Activated T-cell treated with anti-CD3 and anti-CD28 coated beads, Interleukin-2, amount 50 U/mL, for 72 hours (primary cell): Measurements from ENCODE around the gene NOS1AP. TPM values are rescaled to one million over a fixed set of nuclear protein-coding genes. Genes with fewer than 3 reads are reported as not detected.
"Not testable (repeated sequence)": the region's sequence is repeated elsewhere in the genome, so short reads cannot be mapped to it uniquely, and the experiment has no call there.

ENCODE experiments used
- ATAC-seq, 2 donors: fragments of 150-1000 bp; cut with Tn5 transposase; replicated peaks in 1 of 2; 2 replicates each; pipeline ENCODE4 v1.10.0; 2021; ENCODE audit warnings: moderate library complexity in 2 of 2, mild to moderate bottlenecking in 1 of 2
- DNase-seq, 2 donors: peaks; one replicate each; pipeline ENCODE4 v3.0.0; 2021 to 2022; ENCODE audit warnings: mixed read lengths in 1 of 2
- H3K27ac Mint-ChIP-seq: one replicate; pipeline ENCODE4 v1.8.0; 2022; ENCODE audit warnings: mild to moderate bottlenecking, moderate library complexity, mixed read lengths
- H3K27me3 Mint-ChIP-seq: one replicate; pipeline ENCODE4 v1.8.0; 2022; ENCODE audit warnings: low read depth, mixed read lengths
- H3K36me3 Mint-ChIP-seq, 2 donors: one replicate each; pipeline ENCODE4 v1.8.0; 2022; ENCODE audit warnings: mixed read lengths in 2 of 2, mild to moderate bottlenecking in 1 of 2; ENCODE audit not compliant: insufficient read depth in 2 of 2
- H3K4me1 Mint-ChIP-seq: one replicate; pipeline ENCODE4 v1.8.0; 2022; ENCODE audit warnings: low read depth, mixed read lengths
- H3K4me3 Mint-ChIP-seq, 2 donors: one replicate each; pipeline ENCODE4 v1.8.0; 2022; ENCODE audit warnings: mild to moderate bottlenecking in 2 of 2, mixed read lengths in 2 of 2, moderate library complexity in 2 of 2
- H3K9me3 Mint-ChIP-seq, 2 donors: one replicate each; pipeline ENCODE4 v1.8.0; 2022; ENCODE audit warnings: mixed read lengths in 2 of 2
- total RNA-seq, 2 donors: library from RNA; stranded (reverse); gene quantifications; one replicate each; pipeline ENCODE4 v1.2.3, GENCODE V29; 2022

Gene NOS1AP
- total RNA-seq, 2 donors from 2014 or later, result 0.21 to 0.26 TPM

GRCh38 chr1:162036163-162036562 lies 33.3 kb upstream of the NOS1AP start:
- DNase-seq (no peak), ATAC-seq (no peak)
- H3K4me3 Mint-ChIP-seq, result no peak overlapping the region
- no peaks in the 10 kb centered on the region for H3K36me3 Mint-ChIP-seq
- H3K27ac Mint-ChIP-seq, result no peak overlapping the region
- H3K27me3 Mint-ChIP-seq, result peaks cover 22% of the 10 kb centered on the region
- H3K9me3 Mint-ChIP-seq, result no peaks in the 10 kb centered on the region
- peaks cover 16% of the 10 kb centered on the region for H3K4me1 Mint-ChIP-seq

GRCh38 chr1:162038624-162039023 lies 30.9 kb upstream of the NOS1AP start:
- DNase-seq (no peak), ATAC-seq (no peak)
- Mint-ChIP-seq H3K27me3 (peaks cover 19% of the 10 kb centered on the region), H3K4me1 (peaks cover 16% of the 10 kb centered on the region), H3K4me3 (no peak overlapping the region), H3K36me3 (no peaks in the 10 kb centered on the region), H3K27ac (peak overlapping the region; percentile 59), H3K9me3 (peaks cover 0 to 2% of the 10 kb centered on the region in 2 donors)

GRCh38 chr1:162040001-162040400 lies 29.5 kb upstream of the NOS1AP start:
- H3K36me3 Mint-ChIP-seq, result no peaks in the 10 kb centered on the region
- H3K27me3 Mint-ChIP-seq, result peaks cover 13% of the 10 kb centered on the region
- H3K4me1 Mint-ChIP-seq, result peaks cover 16% of the 10 kb centered on the region
- H3K4me3 Mint-ChIP-seq, result no peak overlapping the region
- no peak overlapping the region for H3K27ac Mint-ChIP-seq
- ATAC-seq (no peak), DNase-seq (no peak)
- peaks cover 0 to 2% of the 10 kb centered on the region in 2 donors for H3K9me3 Mint-ChIP-seq

GRCh38 chr1:162040657-162041056 lies 28.8 kb upstream of the NOS1AP start:
- ATAC-seq (no peak), DNase-seq (no peak)
- H3K36me3 Mint-ChIP-seq, result no peaks in the 10 kb centered on the region
- H3K27ac Mint-ChIP-seq, result no peak overlapping the region
- peaks cover 13% of the 10 kb centered on the region for H3K27me3 Mint-ChIP-seq
- H3K4me3 Mint-ChIP-seq, result no peak overlapping the region
- H3K9me3 Mint-ChIP-seq, result peaks cover 0 to 2% of the 10 kb centered on the region in 2 donors
- peaks cover 11% of the 10 kb centered on the region for H3K4me1 Mint-ChIP-seq

GRCh38 chr1:162042361-162042760 lies 27.1 kb upstream of the NOS1AP start:
- no peak for ATAC-seq
- Mint-ChIP-seq H3K36me3 (no peaks in the 10 kb centered on the region), H3K9me3 (peaks cover 0 to 2% of the 10 kb centered on the region in 2 donors), H3K4me1 (peaks cover 11% of the 10 kb centered on the region), H3K27me3 (peaks cover 13% of the 10 kb centered on the region), H3K4me3 (no peak overlapping the region), H3K27ac (no peak overlapping the region)
- no peak for DNase-seq

GRCh38 chr1:162046921-162047320 lies 22.6 kb upstream of the NOS1AP start:
- Mint-ChIP-seq H3K27ac (no peak overlapping the region), H3K4me1 (no peaks in the 10 kb centered on the region), H3K4me3 (no peak overlapping the region), H3K9me3 (no peaks in the 10 kb centered on the region), H3K27me3 (peaks cover 13% of the 10 kb centered on the region), H3K36me3 (no peaks in the 10 kb centered on the region)
- DNase-seq (no peak), ATAC-seq (no peak)

- H3K9me3 Mint-ChIP-seq, DNase-seq, H3K36me3 Mint-ChIP-seq, H3K4me3 Mint-ChIP-seq, H3K4me1 Mint-ChIP-seq, H3K27ac Mint-ChIP-seq, ATAC-seq, H3K27me3 Mint-ChIP-seq: not testable (repeated sequence)
These were observed 15.5 kb upstream of the NOS1AP start for GRCh38 chr1:162053949-162054348.

- Mint-ChIP-seq H3K4me3 (no peak overlapping the region), H3K27me3 (peaks cover 7% of the 10 kb centered on the region), H3K36me3 (no peaks in the 10 kb centered on the region), H3K4me1 (no peaks in the 10 kb centered on the region), H3K9me3 (no peaks in the 10 kb centered on the region), H3K27ac (no peak overlapping the region)
- ATAC-seq (peak in 1 of 2 donors; percentile 46), DNase-seq (no peak)
These were observed 14.4 kb upstream of the NOS1AP start for GRCh38 chr1:162055062-162055461.

GRCh38 chr1:162056043-162056442 lies 13.4 kb upstream of the NOS1AP start:
- peak; percentile 51 to 54 for DNase-seq
- H3K4me3 Mint-ChIP-seq, result no peak overlapping the region
- H3K36me3 Mint-ChIP-seq, result no peaks in the 10 kb centered on the region

GRCh38 chr1:162056579-162056978 lies 12.9 kb upstream of the NOS1AP start:
- DNase-seq, result no peak
- Mint-ChIP-seq H3K27ac (no peak overlapping the region), H3K4me3 (no peak overlapping the region), H3K9me3 (no peaks in the 10 kb centered on the region), H3K36me3 (no peaks in the 10 kb centered on the region), H3K27me3 (peaks cover 9% of the 10 kb centered on the region), H3K4me1 (no peaks in the 10 kb centered on the region)
- no peak for ATAC-seq

More at GRCh38 chr1:162056043-162056442, 13.4 kb upstream of the NOS1AP start:
- H3K9me3 Mint-ChIP-seq, result no peaks in the 10 kb centered on the region
- no peak overlapping the region for H3K27ac Mint-ChIP-seq
- peaks cover 7% of the 10 kb centered on the region for H3K27me3 Mint-ChIP-seq
- H3K4me1 Mint-ChIP-seq, result no peaks in the 10 kb centered on the region
- ATAC-seq, result peak; percentile 53 to 67

GRCh38 chr1:162059721-162060120 lies 9.8 kb upstream of the NOS1AP start:
- no peak overlapping the region for H3K4me3 Mint-ChIP-seq
- H3K4me1 Mint-ChIP-seq, result no peaks in the 10 kb centered on the region
- H3K27me3 Mint-ChIP-seq, result peaks cover 26% of the 10 kb centered on the region
- no peak overlapping the region for H3K27ac Mint-ChIP-seq
- ATAC-seq (no peak), DNase-seq (no peak)
- H3K36me3 Mint-ChIP-seq, result no peaks in the 10 kb centered on the region
- no peaks in the 10 kb centered on the region for H3K9me3 Mint-ChIP-seq

GRCh38 chr1:162060314-162060713 lies 9.2 kb upstream of the NOS1AP start:
- DNase-seq (no peak), ATAC-seq (no peak)
- H3K4me1 Mint-ChIP-seq, result no peaks in the 10 kb centered on the region
- no peaks in the 10 kb centered on the region for H3K36me3 Mint-ChIP-seq
- no peak overlapping the region for H3K4me3 Mint-ChIP-seq
- no peak overlapping the region for H3K27ac Mint-ChIP-seq
- H3K27me3 Mint-ChIP-seq, result peaks cover 32% of the 10 kb centered on the region
- H3K9me3 Mint-ChIP-seq, result no peaks in the 10 kb centered on the region

- no peak for ATAC-seq
- Mint-ChIP-seq H3K27me3 (peaks cover 40% of the 10 kb centered on the region), H3K4me1 (no peaks in the 10 kb centered on the region)
These were observed 6.9 kb upstream of the NOS1AP start for GRCh38 chr1:162062542-162063015.

GRCh38 chr1:162065016-162065415 lies 4.5 kb upstream of the NOS1AP start:
- ATAC-seq, result no peak
- no peak overlapping the region for H3K4me3 Mint-ChIP-seq
- peaks cover 1% of the 10 kb centered on the region for H3K4me1 Mint-ChIP-seq
- H3K27ac Mint-ChIP-seq, result no peak overlapping the region
- H3K36me3 Mint-ChIP-seq, result no peaks in the 10 kb centered on the region
- H3K27me3 Mint-ChIP-seq, result peaks cover 55% of the 10 kb centered on the region
- DNase-seq, result no peak
- H3K9me3 Mint-ChIP-seq, result no peaks in the 10 kb centered on the region

More at GRCh38 chr1:162062542-162063015, 6.9 kb upstream of the NOS1AP start:
- Mint-ChIP-seq H3K4me3 (no peak overlapping the region), H3K9me3 (no peaks in the 10 kb centered on the region), H3K36me3 (no peaks in the 10 kb centered on the region), H3K27ac (no peak overlapping the region)
- no peak for DNase-seq
